Dermis blood vessel endothelial cell (primary cell): ENCODE results near the gene TSPEAR. TPM values are rescaled to one million over a fixed set of nuclear protein-coding genes. Genes with fewer than 3 reads are reported as not detected.
"Not testable (repeated sequence)": the region's sequence is repeated elsewhere in the genome, so short reads cannot be mapped to it uniquely, and the experiment has no call there.

ENCODE experiments used
- DNase-seq: peaks from one replicate; pipeline ENCODE4 v3.0.0; 2010
- total RNA-seq: library from RNA; depleted of rRNA; stranded (reverse); fragments of >200 nt; gene quantifications from 2 replicates; pipeline ENCODE4 v1.2.3, GENCODE V29; 2014

Gene TSPEAR
- total RNA-seq, 1 donor from 2014 or later = 1.0 TPM

DNA sequence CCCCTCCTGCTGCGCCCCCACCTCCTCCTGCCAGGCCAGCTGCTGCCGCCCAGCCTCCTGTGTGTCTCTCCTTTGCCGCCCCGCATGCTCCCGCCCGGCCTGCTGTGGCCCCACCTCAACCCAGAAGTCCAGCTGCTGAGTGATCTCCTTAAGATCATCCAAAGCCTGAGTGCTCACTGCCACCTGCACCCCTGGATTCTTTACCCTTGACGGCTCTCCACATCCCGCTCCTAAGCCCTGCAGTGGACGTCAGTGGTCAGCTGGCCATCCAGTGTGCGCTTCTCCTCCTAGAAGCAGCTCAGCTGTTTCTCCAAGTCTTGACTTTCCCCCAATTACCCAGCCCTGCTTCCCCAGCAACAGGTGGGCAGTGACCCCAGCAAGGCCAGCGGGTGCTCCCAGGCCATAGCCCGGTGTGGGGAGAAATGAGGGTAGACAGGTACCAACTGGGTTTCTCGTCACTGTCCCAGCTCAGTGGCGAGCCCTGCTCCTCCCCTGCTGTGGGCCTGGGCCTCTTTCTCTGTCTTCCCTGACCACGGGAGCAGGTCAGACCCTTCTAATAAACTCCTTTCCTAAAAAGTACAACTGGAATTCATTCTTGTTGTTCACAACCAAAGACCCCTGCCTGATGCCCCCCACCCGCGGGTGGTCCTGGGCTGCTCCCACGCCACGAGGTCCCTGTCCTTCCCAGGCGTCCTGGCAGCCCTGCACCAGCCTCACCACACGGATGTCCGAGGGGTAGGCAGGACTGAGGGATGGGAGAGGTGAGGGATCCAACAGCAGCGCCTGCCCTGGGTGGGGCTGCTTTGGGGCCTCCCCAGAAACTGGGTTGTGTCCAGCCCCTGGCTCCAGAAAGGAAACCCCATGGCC is 109.5 kb downstream of the TSPEAR start:
- no peak for DNase-seq

DNA sequence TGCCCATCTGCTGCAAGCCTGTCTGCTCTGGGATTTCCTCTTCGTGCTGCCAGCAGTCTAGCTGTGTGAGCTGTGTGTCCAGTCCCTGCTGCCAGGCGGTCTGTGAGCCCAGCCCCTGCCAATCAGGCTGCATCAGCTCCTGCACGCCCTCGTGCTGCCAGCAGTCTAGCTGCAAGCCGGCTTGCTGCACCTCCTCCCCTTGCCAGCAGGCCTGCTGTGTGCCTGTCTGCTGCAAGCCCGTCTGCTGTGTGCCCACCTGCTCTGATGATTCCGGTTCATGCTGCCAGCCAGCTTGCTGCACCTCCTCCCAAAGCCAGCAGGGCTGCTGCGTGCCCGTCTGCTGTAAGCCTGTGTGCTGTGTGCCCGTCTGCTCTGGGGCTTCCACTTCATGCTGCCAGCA is 110.3 kb downstream of the TSPEAR start:
- not testable (repeated sequence) for DNase-seq

DNA sequence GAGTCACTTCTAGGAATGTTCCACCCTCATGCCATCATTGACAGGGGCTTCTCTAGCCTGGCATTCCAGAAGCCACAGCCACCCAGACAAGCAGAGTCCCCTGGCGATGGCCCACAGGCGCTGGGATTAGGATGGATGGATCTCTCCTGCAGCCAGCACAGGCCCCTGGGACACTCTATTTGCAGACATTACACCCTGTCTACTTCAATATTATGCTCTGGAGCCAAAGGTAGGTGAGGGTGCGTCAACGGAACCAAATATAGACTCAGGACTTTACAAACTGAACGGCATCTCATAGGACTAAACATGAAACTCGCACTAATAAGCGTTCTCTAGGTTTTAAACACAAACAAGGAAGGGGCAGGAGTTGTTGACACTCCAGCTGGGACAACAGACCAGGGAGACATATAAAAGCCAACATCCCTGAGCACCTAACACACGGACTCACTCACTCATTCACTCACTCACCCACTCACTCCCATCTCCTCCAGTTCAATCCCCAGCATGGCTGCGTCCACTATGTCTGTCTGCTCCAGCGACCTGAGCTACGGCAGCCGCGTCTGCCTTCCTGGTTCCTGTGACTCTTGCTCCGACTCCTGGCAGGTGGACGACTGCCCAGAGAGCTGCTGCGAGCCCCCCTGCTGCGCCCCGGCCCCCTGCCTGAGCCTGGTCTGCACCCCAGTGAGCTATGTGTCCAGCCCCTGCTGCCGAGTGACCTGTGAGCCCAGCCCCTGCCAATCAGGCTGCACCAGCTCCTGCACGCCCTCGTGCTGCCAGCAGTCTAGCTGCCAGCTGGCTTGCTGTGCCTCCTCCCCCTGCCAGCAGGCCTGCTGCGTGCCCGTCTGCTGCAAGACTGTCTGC is 111.0 kb downstream of the TSPEAR start, which contains the start of gene KRTAP10-7:
Gene KRTAP10-7, plus strand, starts transcription at position 480 of the 861 bp plus-strand sequence. Its CDS starts 25 bp downstream, at position 505.
- DNase-seq = not testable (repeated sequence)

DNA sequence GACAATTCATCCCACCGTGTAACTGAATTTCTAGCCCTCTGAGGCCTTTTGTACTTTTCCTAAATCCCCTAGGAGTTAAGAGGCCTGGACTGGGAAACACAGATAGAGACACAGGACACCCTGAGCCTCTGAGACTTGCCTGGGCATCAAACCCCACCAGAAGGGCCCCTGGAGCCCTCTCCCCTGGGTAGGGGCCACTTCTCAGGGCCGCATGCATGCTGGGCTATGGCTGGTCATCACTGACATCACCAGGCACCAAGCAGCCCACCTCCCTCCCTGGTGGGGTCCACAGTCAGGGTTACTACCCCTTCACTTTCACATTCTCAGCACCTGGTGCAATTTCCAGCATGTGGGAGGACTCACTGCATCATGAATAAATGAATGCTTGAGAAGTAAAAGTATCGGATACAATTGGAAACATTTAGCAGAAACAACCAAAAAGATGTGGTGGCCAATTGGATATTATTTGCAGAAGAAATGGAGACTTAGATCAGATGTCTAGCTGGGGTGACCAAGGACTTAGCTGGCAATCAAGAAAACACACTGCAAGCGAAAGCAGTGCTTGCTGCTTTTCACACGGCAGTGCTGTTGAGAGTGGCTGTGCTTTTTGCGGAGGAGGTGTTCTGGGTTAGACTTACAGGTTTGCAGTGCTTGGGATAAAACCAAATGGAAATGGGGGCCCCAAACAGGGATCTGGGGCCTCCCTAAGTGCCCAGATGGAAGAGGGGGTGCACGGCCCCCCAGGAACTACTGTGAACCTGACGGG is 111.9 kb downstream of the TSPEAR start:
- DNase-seq = no peak

DNA sequence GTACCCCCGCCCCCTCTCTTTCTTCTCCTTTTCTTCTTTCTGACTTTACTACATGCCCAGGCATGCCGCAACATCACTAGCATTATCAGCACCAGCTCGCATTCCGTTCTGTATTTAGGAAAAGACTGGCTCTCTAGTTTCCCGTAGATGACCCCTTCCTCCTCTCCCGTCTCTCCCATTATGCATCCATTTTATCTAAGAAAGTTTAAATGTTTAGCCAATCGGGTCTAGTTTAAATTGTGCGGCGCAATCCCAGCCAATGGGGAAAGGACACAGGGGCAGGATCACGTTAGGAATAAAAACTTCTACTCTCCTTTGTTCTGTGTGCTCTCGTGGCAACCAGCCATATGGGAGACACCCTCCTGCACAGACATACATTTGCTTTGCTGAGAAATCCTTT is 113.3 kb downstream of the TSPEAR start:
- DNase-seq = no peak

DNA sequence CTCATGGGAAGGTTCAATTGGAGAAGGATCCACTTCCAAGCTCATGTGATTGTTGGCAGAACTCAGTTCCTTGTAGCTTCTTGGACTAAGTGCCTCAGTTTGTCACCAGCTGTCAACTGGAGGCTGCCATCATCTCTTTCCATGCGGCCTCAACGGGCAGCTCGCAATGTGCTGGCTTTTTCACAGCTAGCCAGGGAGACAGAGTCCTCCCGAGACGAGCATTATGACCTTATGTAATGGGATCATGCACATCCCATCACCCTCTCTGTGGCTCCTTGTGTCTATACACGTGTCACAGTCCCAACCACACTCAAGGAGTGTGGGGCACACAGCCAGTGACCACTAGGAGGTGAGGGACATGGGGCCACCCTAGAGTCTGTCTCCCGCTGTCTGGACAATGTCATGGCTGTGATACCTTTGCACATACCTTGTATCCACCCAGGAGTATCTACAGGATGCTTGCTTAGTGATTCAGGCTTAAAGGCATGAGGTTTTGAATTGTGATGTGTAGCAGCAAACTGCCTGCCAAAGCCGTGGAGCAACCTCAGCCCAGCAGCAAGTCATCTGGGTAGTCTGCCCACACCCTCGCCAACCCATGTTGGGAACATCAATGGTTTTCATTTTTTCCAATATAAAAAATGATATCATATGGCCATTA is 115.2 kb downstream of the TSPEAR start:
- DNase-seq = no peak

DNA sequence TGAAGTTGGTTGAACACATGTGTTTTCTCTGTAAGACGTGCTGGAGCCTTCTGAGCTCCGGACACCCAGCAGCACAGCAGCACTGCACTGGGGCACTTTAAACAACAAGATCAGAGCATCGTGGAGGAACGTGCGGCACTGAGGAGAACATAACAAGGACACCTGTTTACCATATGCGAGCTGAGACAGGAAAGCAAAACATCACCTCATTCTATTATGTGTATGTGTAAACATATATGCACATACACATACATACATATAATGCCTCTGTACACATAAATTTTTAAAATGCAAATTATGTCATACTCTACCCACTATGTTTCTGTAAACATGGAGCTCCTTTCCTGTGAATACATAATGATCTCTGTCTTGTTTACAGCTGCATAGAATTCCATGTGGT is 115.8 kb downstream of the TSPEAR start:
- no peak for DNase-seq

DNA sequence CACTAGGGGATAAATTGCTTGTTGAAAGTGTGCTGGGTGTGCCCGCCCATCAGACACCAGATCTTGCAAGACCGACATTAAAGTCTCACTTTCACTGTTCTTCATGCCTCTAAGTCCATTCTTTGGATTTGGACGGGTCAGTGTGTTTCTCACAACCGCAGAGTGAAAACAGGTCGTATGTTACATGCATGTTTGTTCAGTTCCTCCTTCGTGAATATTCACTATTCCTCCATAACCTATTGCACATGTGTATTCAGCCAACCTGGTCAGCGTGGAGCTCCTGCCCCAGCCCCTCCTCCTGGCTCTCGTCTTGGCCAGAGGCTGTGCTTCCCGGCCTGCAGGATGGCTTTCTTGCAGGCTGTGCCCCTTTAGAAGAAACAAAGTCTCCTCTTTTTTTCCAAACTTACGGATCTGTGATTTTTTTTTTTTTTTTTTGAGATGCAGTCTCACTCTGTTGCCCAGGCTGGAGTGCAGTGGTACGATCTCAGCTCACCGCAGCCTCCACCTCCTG is 116.9 kb downstream of the TSPEAR start:
- no peak for DNase-seq

DNA sequence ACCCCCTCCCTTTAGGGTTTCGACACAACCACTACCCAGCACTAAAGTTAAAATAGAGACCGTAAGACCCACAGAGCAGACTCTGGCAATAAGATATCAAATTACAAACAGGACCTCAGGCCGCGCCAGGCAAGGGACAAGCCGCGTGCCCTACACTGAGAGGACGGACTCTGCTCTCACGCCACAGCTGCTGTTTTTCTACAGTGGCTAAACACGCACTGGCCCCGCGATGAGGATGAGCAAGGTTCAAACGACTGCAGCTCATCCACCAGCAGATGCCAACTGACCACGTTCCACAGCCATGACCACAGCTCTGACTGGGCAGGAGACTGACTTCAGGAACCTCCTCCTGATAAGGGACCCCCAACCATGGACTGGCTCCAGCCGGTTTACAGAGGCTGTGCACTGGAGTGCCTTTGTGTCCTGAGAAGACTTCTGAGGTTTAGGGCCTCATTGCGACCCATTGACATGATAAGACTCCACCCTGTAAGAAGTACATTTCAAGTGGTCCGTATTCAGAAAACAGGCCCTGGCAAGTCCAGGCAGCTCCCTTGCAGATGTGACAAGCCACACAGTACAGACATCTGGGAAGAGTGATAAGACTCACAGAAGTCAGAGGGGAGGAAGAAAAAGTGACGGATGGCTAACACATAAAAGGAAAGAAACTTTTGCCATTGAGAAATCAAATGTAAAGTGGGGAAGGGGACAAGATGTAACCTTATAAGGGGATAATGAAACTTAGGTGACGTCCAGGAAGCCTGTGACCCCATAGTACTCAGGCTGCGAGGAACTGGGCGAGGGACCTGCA is 117.6 kb downstream of the TSPEAR start:
- DNase-seq = no peak

DNA sequence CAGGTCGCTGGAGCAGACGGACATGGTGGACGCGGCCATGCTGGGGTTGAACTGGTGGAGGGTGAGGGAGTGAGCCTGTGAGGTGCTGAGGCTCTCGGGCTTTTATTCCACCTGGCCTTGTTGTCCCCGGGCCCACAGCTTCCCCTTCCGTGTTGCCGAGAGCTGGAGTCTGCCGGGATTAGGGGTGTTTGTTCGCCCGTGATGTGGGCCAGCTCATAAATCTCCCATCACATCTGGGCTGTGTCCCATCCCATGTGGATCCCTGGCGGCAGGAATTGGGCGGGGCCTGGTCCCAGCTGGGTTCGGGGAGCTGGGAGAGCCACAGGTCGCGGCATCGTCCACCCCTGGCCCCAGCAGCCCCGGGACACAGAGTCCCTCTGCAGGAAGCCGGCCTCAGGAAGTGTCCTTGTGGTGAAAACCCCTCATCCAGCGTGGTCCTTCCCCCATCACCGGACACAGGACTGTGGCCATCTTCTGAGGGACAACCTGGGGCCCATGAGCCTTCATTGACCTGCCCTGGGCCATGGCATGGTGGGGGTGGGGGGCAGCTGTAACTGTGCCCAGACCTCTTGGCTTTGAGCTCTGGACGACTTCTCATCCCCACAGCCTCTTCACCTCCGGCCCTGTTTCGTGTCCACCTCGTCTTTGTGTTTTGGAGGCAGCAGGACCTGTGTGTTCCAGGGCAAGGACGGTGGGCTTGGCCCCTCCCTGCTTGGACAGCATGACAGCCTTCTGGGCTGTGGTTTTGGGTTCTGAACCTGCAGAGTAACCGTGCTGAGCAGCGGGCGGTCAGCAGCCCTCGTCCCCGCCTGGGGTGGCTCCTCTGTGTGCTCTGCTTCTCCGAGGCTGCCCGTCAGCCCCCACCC is 118.7 kb downstream of the TSPEAR start, which contains the start of gene KRTAP10-6:
Gene KRTAP10-6, minus strand, starts transcription at position 60 of the 866 bp plus-strand sequence. Its CDS starts 21 bp downstream, at position 39.
- DNase-seq = no peak

DNA sequence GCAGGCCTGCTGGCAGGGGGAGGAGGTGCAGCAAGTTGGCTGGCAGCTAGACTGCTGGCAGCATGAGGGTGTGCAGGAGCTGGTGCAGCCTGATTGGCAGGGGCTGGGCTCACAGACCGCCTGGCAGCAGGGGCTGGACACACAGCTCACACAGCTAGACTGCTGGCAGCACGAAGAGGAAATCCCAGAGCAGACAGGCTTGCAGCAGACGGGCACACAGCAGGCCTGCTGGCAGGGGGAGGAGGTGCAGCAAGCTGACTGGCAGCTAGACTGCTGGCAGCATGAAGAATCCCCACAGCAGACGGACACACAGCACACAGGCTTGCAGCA is 119.6 kb downstream of the TSPEAR start:
- not testable (repeated sequence) for DNase-seq

DNA sequence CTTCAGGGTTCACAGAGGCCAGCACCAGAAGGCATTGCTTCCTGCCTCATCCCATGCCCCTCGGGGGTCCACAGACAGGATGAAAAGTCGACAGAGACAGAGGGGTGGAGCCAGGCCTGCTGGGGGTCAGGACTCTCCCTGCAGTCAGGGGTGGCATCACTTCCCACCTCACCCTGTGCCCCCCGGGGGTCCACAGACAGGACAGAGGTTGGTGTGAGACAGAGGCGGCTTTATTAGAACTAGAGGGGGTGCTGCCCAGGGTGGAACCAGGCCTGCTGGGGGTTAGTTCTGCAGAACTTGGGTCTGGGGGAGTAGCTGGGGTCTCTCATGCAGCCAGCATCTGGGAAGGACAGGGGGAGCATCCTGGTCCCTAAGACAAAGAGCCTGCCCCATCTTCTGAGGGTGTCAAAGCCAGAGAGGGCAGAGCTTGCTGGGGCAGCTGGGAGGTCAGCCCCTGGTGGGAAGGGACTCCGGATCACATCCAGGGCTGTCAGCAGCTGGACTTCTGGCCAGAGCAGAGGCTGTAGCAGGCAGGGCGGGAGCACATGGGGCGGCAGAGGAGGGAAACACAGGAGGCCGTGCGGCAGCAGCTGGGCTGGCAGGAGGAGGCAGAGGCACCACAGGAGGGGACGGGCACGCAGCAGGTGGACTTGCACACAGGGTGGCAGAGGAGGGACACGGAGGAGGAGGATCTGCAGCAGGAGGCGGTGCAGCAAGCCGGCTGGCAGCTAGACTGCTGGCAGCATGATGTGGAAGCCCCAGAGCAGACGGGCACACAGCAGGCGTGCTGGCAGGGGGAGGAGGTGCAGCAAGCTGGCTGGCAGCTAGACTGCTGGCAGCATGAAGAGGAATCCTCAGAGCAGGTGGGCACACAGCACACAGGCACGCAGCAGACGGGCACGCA is 120.2 kb downstream of the TSPEAR start:
- DNase-seq = not testable (repeated sequence)

DNA sequence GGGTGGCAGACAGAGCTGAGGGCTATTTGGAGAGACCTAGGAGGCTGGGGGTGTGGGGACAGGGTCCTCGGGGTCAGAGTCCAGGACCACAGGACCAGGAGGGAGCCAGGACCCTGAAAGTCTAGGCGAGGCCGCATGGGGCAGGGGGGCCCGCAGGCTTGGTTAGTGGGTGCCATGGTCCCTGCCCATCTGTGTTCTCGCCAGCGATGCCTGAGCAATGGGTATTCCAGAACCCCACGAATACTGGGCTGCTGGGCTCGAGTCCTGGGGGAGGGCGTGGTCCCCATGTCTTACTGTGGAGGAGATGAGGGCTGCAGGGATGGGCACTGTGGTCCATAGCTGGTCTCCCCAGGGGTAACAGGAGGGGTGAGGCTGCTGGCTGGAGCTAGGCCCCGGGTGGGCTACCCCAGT is 121.1 kb downstream of the TSPEAR start:
- no peak for DNase-seq

DNA sequence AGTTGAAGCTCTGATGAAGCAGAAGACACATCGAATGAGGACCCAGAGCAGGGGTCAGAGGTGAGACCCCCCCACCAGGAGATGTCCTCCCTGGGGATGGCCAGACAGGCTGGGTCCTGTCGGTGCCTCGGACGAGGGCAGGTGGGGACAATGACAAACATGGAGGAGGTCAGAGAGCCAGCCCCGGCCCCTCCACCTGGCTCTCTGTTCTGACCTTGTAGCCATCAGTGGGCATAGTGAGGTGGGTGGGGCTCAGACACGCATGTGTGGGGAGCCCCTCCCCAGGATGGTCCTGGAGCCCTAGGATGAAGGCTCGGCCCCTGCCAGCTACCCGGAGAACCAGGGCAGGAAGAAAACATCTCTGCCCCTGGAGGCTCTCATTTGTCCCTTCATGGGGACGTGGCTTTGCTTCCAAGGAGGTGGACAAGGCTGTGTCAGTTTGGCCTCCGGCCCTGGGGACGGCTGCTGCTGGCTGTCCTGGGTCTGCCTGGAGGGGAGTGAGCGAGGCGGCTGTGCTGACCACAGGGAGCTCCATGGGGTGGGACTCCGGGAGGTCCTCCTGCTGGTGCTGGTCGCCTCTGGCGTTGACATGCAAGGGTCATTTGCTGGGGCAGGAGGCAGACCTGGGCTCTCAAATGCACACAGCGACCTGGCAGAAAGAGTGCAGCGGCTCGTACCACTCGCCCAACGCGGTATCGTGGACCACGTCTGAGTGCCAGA is 121.6 kb downstream of the TSPEAR start:
- DNase-seq = no peak

DNA sequence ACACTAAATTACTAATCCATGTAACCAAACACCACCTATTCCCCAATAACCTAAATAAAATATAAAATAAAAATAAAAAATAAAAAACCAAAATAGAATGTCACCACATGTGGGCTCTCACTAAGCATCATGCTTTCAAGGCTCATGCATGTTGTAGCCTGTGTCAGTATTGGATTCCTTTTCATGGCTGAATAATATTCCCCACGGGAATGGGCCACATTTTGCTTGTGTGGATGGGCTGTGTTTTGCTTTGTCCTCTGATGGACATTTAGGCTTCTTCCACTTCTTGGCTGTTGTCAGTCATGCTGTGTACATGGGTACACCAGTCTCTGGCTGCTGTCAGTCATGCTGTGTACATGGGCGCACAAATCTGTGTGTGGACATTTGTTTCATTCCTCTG is 122.3 kb downstream of the TSPEAR start:
- no peak for DNase-seq

DNA sequence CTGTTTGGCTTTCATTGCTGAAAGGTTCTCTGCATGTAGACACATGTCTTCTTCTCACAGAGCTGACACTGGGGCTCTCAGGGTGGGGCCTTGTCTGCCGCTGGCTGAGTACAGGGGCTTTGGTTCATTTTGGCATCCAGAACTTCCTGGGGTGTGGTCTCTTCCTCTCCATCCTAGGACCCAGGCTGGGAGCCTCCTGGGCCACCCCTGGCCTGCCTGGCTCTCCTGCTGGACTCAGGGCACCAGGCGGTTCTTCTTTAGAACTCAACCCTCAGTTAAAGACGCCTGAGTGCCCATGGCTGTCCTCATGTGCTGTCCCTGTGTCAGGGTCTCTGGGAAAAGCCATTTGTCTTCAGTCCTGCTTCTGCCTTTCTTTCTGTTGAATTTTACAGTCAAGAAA is 125.5 kb downstream of the TSPEAR start:
- DNase-seq = no peak

DNA sequence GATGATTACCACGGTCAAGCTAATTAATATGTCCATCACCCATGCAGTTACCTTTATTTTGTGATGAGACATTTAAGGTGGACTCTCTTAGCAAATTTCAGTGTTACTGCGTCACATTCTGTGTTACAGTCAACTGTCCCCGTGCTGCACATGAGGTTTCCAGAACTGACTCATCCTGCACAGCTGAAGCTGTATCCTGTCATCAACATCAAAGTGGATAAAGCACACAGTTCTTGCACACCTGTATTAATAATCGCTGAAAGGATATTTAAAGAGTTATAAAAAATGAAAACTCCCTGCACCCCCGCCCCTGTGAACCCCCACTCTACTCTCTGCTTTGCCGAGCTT is 127.6 kb downstream of the TSPEAR start:
- no peak for DNase-seq

DNA sequence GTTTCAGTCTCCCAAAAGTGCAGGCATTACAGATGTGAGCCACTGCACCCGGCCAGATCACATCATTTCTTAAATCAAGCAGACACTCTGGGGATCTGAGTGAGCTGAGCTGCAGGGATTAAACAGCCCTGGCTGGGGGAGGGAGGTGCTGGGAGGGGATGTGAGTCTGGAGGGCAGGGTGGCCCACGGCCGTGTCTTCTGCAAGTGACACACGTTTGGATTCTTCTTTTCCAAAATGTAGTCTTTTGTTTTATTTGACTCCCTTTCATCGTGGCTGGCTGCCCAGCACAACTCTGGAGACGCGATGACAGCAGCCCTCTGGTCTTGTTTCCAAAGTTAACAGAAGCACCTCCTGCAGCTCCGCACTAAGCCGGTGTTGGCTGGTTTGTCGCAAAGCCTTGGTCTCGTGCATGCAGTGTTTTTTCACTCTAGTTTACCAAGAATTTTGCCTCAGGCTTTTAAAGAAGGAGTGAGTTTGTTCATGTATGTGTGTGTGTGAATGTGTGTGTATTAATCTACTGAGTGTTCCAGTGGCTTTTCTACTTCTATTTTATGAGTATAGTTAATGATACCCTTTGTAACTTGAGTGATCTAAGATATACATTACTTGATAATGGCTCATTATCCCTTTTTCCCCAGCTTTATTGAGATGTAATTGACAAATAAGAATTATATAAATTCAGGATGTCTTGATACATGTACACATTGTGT is 128.1 kb downstream of the TSPEAR start:
- no peak for DNase-seq
